Activated CD4-positive, alpha-beta T cell treated with anti-CD3 and anti-CD28 coated beads, Interleukin-2, amount 50 U/mL, for 48 hours (primary cell): ENCODE measurements around the gene MORN1.
"Not testable (repeated sequence)": the region's sequence is repeated elsewhere in the genome, so short reads cannot be mapped to it uniquely, and the experiment has no call there.

Experiments used
- DNase-seq, 2 experiments: peaks; one replicate each; pipeline ENCODE4 v3.0.0-alpha.2; 2020

MORN1 gene

DNA sequence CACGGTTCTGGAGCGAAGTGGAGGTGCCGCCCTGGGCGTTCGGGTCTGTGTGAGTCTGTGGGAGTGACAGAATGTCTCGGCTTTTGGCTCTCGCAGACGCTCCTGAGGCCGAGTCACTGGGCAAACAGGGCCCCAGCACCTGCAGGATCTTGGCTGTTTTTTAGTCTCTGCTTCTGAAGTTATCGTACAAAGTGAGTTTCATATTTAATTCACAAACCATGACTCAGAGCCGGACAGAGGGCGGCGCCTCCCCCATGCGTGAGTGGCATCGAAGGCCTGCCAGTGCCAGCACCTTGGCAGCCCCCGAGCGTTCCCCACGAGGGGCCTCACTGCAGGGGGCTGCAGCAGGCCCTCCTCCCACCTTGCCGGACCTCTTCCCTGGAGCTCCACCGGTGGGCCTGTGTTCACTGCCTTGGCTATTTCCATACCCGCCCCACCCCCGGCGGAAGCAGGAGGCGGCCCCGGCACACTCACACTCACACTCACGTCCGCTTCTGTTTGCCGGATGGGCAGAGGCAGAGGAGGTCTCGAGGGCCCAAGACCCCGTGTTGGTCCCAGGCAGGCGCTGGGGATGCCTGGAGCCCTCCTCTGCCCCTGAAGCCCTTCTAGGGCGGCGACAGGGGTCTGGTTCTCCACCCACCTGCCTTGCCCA, 56.3 kb downstream of the MORN1 start:
- no peak for DNase-seq

DNA sequence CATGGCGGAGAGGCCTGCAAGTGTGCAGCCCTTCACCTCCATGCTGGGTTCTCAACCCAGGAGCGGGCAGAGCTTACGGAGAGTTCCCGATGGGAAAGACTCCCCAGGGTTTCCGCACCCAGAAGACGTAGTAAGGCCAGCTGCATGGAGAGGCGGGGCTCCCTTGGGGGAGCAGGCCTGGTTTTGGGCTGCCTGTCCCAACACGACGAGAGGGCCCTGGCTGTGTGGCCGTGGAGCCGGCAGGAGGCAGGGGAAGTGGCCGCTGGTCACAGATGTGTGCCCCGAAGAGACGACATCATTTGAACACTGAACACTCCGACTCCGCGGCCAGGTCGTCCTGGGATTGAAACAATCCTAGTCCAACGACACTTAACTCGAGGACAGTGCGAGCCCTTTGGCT, 57.0 kb downstream of the MORN1 start:
- no peak for DNase-seq

DNA sequence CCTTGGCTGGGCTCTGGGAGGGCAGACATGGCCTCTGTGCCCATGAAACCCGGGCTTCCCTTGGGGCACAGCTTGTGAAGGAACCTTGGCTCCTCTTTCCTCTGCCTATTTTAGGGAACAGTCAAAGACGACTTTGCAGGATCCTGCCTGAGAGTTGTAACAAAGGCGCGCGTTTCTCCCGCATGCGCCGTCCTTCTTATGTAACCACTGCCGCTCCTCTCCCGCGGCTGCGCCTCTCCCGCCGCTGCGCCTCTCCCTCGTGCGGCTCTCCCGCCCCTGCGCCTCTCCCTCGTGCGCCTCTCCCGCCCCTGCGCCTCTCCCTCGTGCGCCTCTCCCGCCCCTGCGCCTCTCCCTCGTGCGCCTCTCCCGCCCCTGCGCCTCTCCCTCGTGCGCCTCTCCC, 59.8 kb downstream of the MORN1 start:
- not testable (repeated sequence) for DNase-seq

DNA sequence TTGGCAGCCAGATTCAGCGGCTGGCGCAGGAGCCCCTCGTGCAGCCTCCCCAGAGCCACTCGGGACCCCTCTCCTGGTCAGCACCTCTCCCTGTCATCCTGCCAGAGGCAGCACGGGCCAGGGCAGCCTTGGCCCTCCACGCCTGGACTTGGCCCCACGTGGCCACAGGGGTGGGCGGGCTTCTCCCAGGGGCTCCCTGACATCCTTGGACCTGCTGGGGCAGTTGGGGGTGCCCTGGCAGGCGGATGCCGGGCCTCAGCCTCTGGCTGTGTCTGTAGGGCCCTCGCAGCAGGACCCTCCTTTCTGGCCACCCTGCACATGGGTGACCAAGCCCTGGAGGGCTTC, 60.2 kb downstream of the MORN1 start:
- DNase-seq: no peak

DNA sequence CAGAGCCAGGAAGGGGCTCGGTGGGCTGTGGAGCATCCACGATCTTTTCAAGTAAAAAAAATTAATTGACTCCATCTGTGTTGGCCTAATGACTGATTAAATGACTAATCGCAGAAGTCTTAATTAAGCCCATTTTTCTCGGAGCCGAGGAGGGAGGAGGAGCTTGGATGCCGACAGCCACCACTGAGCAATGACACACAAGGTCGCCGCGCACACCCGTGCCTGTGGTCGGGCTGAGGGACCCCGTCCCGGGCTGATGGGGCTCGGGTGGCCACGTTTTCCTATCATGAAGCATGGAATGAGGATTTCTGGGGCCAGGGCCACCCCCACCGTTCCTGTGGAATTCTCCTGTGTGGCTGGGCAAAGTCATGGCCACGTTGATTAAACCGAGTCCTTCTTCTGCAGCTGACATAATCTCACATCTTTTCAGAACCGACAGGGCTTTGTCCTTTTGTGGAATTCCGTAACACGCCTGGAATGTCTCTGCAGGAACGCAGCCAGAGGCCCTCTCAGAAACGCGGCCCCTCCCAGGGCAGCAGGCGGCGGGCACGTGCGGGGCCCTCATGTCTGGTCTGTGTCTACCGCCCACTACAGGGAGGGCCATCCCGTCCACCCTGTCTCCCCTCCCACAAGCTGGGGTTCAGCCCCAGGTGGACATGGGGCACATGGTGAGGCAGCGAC, 60.7 kb downstream of the MORN1 start:
- no peak for DNase-seq

DNA sequence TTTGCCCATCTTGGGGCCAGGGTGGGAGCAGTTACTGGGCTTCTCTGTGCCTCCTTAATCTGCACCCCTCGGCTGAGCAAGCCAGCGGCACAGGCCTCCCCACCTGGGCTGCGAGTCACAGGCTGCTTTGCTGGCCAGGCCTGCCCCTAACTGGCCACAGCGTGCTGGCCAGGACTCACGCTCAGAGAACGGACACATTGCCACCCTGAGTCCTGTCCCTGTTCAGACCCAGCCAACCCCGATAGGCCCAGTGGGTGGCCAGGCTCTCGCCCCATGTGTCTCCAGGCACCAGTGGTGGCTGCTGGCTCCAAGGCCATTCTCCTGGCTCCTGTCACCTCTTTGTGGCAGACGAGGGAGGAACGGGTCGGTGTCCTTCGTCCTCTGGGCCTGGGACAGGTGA, 61.3 kb downstream of the MORN1 start:
- DNase-seq: no peak

DNA sequence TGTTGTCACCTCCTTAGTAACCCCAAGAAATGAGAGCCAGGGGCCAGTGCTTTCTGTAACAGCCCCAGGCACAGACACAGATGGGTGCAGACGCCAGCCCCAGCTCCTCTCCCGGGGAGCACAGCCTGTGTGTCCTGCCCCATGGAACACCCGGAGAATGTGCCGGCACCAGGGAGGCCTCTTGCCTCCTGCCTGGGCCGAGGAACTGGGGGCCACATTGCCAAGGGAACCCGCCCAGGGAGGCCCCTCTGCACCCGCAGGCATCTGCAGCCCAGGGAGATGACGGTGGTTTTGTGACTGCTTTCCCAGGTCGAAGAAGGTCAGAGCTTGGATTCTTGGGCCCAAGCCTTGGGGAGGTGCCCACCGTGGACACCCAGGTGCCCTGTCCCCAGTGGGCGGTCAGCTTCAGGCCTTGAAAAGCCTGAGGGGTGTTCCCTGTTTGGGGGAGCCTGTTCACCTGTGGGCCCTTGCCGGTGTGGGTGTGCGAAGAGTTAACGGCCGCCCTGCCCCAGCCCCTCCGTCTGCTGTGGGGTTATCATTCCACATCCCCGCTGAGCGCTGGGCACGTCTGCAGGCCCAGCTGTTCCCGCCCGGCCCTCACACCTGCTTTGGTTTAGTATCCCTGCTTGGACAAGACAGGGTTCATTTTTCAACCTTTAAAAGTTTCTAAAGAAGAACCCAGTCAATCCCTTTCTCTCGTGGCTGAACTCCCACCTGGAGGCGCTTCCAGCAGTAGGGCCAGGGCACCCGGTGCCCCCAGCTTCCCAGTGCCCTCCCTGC, 62.5 kb downstream of the MORN1 start:
- no peak for DNase-seq

DNA sequence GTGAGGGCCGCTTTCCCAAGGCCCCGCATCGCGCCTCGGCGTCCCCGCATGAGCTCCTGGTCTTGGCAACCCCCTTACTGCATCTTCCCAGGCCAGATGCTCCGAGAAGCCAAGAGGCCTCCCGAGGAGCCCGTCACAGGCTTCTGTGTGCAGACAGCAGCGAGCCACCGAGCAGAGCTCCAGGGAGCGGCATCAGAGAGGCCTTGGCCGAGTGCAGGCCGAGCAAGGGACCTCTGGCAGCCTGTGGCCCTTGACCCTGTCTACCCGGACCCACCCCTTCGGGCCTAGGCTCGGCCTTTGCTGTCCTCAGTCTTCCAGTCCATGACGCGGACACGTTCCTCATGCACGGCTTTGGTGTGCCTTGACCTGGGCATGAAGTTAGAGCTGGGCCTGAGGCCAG, 63.5 kb downstream of the MORN1 start:
- DNase-seq: no peak

DNA sequence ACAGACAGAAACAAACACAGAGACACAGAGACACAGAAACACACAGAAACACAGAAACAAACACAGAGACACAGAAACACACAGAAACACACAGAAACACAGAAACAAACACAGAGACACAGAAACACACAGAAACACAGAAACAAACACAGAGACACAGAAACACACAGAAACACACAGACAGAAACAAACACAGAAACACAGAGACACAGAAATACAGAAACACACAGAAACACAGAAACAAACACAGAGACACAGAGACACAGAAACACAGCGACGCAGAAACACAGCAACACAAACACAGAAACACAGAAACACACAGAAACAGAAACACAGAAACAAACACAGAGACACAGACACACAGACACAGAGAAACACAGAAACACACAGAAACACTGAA, 64.2 kb downstream of the MORN1 start:
- DNase-seq: not testable (repeated sequence)

DNA sequence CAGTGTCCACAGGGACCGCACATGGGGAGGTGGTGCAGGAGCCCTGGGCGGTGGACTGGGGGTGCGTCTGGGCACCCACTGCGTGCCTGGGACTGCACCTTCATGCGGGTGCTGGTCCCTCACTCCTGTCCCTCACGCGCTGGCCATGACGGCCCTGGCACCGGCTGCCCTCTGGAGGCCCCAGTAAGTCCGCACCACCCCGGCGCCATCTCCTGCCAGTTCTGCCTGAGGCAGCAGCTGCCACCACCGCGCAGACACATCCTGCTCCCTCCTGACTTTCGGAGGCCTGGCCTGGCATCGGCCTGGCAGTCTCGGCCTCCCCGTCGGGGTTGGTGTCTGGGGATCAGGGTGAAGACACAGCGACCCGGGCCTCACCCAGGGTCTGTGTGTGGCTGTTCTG, 64.8 kb downstream of the MORN1 start:
- DNase-seq: no peak

DNA sequence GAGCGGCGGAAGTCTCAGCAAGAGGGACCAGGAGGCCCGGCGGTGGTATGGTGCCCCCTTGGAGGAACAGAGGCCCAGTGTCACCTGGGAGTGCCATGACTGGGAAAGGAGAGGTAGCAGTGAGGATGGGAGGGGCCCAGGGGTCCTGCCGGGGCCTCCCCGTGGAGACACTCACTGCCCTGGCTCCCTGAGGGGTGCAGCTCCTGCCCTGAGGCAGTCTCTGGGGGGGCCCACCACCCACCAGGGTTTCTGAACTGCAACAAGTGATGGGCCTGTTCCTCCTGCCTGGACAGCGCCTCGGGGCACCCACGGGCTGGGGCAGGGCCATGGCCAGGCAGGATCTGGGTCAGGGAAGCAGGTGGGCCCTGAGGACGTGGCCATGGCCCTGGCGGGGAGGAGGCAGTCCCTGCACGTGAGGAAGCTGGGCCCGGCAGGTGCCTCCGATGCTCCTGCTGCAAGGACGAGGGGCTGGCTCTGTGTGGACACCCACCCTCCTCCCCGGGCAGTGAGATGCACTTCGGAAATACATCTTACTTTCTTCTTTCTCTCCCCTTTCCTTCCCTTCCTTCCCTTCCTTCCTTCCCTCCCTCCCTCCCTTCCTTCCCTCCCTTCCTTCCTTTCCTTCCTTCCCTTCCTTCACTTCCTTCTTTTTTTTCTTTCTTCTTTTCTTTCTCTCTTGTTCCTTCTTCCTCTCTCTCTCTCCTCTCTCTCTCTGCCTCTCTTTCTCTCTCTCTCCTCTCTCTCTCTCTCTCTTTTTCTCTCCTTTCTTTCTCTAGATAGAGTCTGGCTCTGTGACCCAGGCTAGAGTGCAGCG, 66.6 kb downstream of the MORN1 start:
- DNase-seq: no peak

DNA sequence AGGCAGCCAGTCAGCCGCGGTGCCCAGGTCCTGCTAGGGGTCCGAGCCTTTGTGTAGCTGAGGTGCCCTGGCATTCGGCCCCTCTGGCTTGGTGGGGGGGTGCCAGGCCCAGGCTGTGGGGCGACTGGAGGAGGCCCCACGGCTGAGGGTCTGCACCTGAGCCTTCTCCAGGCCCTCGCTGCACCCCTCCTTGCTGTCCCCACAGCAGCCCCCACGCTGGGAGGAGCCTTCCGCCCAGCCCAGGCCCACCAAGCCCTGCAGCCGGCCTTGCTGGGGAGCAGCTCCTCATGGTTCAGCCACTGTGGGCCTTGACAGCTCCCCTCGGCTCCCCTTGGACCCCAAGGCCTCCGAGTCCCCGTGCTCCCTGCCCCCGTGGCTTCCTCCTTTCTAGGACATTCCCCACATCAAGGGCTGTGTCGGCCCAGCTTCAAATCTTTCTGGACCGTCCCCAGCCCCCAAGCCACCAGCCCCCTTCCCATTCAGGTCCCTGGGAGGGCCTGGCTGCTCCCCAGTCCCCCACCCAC, 67.8 kb downstream of the MORN1 start:
- DNase-seq: no peak

DNA sequence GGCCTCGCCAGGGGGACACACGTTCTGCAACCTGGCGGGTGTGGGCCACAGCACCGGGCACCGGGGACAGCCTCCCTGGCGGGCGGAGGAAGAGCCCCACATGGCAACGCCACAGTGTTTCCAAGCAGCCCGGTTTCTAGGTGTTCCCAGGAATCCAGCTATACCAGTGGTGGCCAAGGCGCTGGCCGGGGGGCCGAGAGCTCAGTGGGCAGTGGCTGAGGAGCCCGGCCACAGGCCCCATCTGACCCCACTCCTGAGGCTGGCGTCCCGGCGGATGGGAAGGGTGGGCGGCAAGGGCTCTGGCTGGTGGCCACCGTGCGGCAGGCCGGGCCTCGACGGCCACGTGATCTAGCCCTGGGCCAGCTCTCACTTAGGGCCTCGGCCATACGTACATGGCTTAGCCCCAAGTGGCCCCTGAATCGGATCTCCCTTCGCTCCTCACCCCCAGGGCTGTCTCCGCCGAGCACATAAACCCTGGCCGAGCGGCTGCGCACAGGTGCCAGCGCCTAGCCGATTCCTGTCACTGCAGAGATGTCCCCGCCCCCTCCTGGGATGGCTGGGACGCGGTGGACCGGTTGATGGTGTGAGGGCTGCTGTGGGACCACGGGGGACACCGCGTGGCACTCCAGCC, 68.7 kb downstream of the MORN1 start:
- no peak for DNase-seq

DNA sequence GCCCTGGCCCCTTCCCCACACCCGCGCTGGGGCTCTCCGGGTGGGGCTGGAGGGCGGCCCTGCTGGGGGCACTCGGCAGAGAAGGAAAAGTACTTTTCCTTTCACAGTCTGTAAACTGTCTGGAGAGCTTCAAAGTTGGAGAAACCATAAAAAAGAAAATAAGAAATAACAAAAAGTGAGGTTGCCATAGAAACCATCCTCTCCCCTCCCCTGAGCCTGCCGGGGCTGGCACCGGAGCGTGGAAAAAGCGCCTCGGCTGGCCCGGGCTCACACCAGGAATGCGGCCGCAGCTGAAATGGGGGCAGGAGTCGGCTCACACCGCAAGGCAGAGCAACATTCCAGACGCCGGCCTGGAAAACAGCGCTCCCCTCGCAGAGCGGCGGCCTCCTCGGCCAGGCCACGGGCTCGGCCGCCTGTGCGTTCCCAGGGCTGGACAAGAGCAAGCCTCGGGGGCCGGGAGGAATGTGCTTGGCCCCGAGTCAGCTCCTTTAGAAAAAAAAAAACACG, 69.2 kb downstream of the MORN1 start:
- DNase-seq: no peak

DNA sequence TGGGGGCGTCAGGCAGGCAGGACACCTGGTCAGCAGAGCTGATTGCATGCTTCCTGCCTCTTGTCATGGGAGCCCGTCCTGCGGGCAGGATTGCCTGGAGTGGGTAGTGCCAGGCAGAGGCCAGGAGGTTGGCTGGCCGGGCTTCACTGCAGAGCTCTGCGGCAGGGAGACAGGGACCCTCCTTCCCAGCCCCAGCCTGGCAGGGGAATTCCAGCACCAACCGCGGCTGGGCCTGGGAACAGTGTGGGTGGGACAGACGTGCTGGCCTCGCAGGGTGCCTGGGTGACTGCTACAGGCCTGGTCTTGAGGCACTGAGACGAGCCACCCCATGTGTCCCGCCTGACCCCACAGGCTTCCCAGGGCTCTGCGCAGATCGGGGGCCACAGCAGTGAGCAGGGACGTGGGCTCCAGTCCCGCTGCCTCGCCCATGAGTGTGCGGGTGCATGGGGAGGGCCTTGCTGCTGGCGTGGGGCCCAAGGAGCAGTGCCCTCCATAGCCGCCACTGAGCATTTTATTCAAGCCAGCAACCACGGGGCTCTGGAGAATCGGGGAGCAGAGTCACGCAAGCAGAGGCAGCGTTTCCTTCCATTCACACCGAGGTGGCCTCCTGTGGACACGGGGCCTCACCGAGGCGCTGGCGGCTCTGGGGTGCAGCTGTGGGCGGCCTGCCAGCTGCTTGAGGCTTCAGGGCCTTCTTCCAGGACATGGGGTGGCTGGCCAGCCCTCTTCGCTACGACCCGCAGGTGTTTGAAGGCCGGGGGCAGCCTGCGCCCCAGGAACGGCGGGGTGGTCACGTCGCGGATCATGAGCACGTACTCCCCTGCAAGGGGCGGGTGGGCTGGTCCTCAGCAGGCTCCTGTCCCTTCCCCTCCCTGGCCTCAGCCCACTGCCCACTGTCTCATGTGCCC, 70.3 kb downstream of the MORN1 start:
- no peak for DNase-seq

DNA sequence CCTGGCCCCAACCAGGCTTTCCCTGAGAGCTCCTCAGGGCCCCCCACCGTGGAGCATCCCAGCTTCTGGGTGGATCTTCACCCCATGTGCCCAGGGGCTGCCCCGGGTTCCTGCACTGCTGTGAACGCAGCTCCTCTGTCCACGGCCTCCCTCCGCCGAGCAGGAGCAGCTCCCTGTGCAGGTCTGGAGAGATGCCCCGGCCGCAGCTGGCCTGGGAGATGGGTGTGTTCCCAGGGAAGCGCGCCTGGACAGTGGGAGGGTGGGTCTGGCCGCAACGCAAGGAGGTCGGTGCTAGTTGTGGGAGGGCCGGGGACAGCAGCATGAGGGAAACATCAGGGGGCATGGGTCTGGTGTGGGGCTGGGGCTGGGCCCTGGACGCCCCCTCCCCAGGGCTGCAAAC, 71.3 kb downstream of the MORN1 start:
- no peak for DNase-seq

DNA sequence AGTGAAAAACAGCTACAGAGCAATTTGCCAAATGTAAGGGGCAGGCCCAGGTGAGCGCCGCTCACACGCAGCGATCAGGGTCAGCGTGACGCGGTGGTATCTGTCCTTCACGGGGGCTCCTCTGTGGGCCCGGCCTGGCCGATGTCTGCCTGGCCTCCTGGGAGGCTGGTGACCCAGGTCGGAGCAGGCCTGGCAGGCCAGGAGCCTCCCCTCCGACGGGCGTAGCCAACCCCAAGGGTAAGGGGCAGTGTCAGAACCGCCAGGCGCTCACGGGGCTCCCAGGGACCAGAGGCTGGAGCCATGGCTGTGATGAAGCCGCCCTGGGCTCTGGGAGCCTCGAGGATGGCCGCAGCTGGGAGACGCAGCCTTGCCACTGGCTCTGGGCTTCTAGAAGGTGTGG, 72.1 kb downstream of the MORN1 start:
- DNase-seq: no peak

DNA sequence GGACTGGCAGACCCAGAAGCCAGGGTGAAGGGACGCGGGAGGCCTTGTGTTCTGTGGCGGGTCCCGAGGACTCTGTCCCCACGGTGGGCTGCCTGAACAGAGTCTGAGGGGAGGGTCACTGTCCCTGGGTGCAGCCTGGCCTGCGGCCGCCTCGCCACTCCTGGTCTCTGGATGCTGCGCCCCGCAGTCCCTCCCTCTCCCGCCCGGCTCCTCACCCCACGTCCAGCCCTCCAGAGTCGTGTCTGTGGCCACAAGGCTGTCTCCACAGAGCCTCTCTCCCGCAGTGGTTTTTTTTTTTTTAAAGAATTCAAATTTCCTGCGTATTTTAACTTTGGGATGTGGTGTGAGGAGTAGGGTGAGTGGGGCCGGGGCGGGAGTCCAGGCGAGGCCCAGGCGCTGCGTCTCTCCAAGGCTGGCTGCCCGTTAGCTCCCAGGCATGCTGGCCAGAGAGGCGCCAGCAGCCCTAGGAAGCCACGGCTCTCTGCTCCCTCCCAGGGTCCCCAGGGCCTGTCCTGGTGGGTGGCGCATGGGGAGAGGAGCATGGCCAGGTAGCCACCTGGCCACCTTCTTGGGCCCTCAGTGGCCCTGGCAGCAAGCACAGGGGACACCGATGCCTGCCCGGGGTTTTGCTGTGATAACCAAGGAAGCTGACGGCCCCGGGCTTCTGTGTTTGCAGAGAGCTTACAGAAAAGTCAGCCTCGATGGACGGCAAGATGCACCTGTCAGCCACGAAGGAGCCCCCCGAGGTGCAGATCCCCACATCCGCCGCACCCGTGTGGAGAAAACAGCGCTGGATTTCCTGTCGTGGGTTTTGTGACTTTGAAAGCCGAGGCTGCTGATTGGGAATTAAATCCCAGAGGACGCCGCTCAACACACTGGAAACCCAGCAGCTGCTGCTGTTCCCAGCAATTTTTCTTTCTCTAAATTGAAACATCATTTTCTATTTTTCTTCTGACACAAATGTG, 72.8 kb downstream of the MORN1 start:
- DNase-seq: no peak

DNA sequence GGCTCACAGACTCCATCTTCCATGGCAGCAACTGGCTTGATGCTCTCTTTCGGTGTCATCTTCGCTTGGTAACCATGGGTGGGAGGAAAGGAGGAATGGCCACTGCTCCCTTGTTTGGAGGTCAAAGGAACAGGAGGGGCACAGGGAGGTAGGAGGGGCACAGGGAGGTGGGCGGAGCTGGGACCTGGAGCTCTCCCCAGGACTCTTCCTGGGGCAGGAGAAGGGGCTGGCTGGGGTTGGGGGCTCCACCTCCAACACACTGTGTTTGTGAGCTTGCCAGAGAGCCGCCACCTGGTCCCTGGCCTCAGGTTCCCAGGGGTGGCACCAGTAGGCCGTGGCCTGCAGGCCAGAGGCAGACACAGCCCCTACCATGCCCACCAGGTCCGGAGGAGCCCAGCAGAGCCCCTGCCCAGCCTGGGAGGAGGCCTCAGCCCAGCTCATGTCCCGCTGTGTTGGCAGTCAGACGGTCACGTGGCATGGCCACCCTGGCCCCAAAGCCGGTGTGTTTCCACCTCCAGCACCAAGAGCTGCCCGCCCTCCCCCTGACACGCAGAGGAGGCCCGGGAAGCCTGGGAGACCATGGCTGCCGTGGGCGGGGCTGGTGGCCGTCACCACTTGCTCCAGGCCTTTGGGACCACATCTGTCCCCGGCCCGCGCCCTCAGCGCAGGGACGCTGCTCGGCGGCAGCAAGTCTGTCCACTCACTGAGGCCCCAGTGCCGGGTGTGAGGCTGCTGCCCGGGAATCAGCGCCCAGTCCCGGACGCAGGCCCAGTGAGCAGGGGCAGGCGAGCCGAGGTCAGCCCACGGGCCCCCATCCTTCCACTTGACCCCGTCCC, 73.9 kb downstream of the MORN1 start:
- DNase-seq: no peak
